ENCODE measurements around the gene MAP3K10.

MAP3K10 gene

GRCh38 chr19:40247735-40248262, 56.6 kb downstream of the MAP3K10 start:
- TF ChIP-seq CTCF (IDR thresholded peaks at IDR 0.05; ENCODE audit: low read depth, low read length) = no peak
- TF ChIP-seq MYC (IDR thresholded peaks at IDR 0.05; ENCODE audit: low read depth, low read length) = no peak
- no peak for TF ChIP-seq POLR2A (IDR thresholded peaks at IDR 0.05; ENCODE audit: extremely low read depth, insufficient read length)
- TF ChIP-seq MAX (IDR thresholded peaks at IDR 0.05; ENCODE audit: low read depth, low read length) = no peak
- H3K4me3 ChIP-seq (ENCODE audit: low read depth, low read length) = no peak overlapping the region
- DNase-seq (ENCODE audit: low read depth) = no peak

GRCh38 chr19:40249201-40249600, 58.0 kb downstream of the MAP3K10 start:
- TF ChIP-seq MYC (IDR thresholded peaks at IDR 0.05; ENCODE audit: low read depth, low read length) = no peak
- no peak for TF ChIP-seq CTCF (IDR thresholded peaks at IDR 0.05; ENCODE audit: low read depth, low read length)
- no peak for TF ChIP-seq POLR2A (IDR thresholded peaks at IDR 0.05; ENCODE audit: extremely low read depth, insufficient read length)
- no peak for TF ChIP-seq MAX (IDR thresholded peaks at IDR 0.05; ENCODE audit: low read depth, low read length)
- no peak for DNase-seq (ENCODE audit: low read depth)
- H3K4me3 ChIP-seq (ENCODE audit: low read depth, low read length) = no peak overlapping the region

GRCh38 chr19:40249781-40250180, 58.6 kb downstream of the MAP3K10 start:
- TF ChIP-seq MAX (IDR thresholded peaks at IDR 0.05; ENCODE audit: low read depth, low read length) (no peak), CTCF (IDR thresholded peaks at IDR 0.05; ENCODE audit: low read depth, low read length) (no peak), POLR2A (IDR thresholded peaks at IDR 0.05; ENCODE audit: extremely low read depth, insufficient read length) (no peak), MYC (IDR thresholded peaks at IDR 0.05; ENCODE audit: low read depth, low read length) (no peak)
- H3K4me3 ChIP-seq (ENCODE audit: low read depth, low read length) = no peak overlapping the region
- no peak for DNase-seq (ENCODE audit: low read depth)

GRCh38 chr19:40251244-40251643, 60.0 kb downstream of the MAP3K10 start:
- H3K4me3 ChIP-seq (ENCODE audit: low read depth, low read length) = no peak overlapping the region
- no peak for DNase-seq (ENCODE audit: low read depth)

GRCh38 chr19:40251991-40252390, 60.8 kb downstream of the MAP3K10 start:
- no peak overlapping the region for H3K4me3 ChIP-seq (ENCODE audit: low read depth, low read length)
- DNase-seq (ENCODE audit: low read depth) = no peak
- no peak for TF ChIP-seq MAX (IDR thresholded peaks at IDR 0.05; ENCODE audit: low read depth, low read length)
- no peak for TF ChIP-seq POLR2A (IDR thresholded peaks at IDR 0.05; ENCODE audit: extremely low read depth, insufficient read length)
- TF ChIP-seq CTCF (IDR thresholded peaks at IDR 0.05; ENCODE audit: low read depth, low read length) = no peak
- no peak for TF ChIP-seq MYC (IDR thresholded peaks at IDR 0.05; ENCODE audit: low read depth, low read length)

More at GRCh38 chr19:40251244-40251643, 60.0 kb downstream of the MAP3K10 start:
- TF ChIP-seq POLR2A (IDR thresholded peaks at IDR 0.05; ENCODE audit: extremely low read depth, insufficient read length) = no peak
- no peak for TF ChIP-seq CTCF (IDR thresholded peaks at IDR 0.05; ENCODE audit: low read depth, low read length)
- TF ChIP-seq MYC (IDR thresholded peaks at IDR 0.05; ENCODE audit: low read depth, low read length) = no peak
- TF ChIP-seq MAX (IDR thresholded peaks at IDR 0.05; ENCODE audit: low read depth, low read length) = no peak

All from NB4 (cell line).